Measurements from ENCODE around the gene SNX13. TPM values are rescaled to one million over a fixed set of nuclear protein-coding genes. Genes with fewer than 3 reads are reported as not detected.

SNX13 gene
- total and polyA plus RNA-seq, 3 experiments from 2014 or later: 9.2 to 26.3 (median 23.4) TPM

DNA sequence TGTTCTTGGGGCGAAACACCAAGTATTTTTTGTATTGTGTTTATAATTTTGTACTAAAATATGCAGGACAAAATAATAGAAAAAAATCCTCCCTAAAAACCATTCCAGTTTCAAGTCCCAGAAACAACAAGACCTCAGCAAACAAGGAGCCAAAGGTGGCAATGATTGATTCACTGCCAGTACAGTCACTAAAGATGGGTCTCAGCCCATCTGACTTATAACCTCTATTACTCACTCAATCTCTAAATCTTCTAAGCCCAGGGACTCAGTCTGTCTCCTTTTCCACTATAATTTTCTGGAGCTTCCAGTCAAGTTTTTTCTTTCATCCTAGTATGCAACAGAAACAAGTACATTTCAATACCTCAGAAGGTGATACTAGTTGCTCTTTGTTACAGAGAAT, 33.3 kb downstream of the SNX13 start:
- no peak overlapping the region for H3K4me3 ChIP-seq (ENCODE audit: low read length)
- no peaks in the 10 kb centered on the region for H3K27me3 Mint-ChIP-seq
- ChIA-PET POLR2A (no interaction called here), CTCF (no interaction called here)
- peak overlapping the region in 1 of 7 donors; percentile 36 for H3K4me3 Mint-ChIP-seq
- peaks cover 13% of the 10 kb centered on the region for H3K4me1 ChIP-seq (ENCODE audit: insufficient read depth, low read length)
- peaks cover 0 to 12% (median 3%) of the 10 kb centered on the region in 5 donors for H3K9me3 Mint-ChIP-seq
- H3K4me1 Mint-ChIP-seq: peaks cover 51 to 76% (median 64%) of the 10 kb centered on the region in 3 donors
- H3K27me3 ChIP-seq (ENCODE audit: insufficient read depth, low read length, poor library complexity, severe bottlenecking): no peaks in the 10 kb centered on the region
- no peaks in the 10 kb centered on the region for H3K9me3 ChIP-seq (ENCODE audit: low read length)
- H3K27ac Mint-ChIP-seq: peak overlapping the region in 5 of 8 donors; percentile 0 to 82 (median 44)
- H3K36me3 ChIP-seq (ENCODE audit: insufficient read depth, low read length): no peaks in the 10 kb centered on the region
- peaks cover 3 to 16% (median 11%) of the 10 kb centered on the region in 3 donors for H3K36me3 Mint-ChIP-seq
- H3K27ac ChIP-seq (ENCODE audit: low read depth, low read length): no peak overlapping the region
- DNase-seq: no peak

DNA sequence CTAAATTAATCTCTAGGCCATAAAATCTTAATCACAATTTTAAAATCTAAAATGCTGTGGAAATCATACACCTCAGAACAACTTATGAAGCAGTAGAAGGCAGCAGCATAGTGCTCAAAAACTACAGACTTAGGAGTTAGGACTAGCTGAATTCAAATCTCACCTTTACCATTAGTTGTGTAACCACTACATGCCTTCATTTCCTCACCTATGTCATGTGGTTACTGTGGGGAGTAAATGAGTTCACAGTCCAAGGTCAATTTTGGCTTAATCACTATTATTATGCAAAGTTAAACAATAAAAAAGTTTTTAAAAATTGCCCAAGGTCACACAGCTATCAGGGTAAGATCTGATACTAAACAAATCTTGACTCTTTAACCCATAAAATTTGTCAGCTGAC, 37.0 kb downstream of the SNX13 start:
- H3K27ac ChIP-seq (ENCODE audit: low read depth, low read length): no peak overlapping the region
- H3K9me3 ChIP-seq (ENCODE audit: low read length): no peaks in the 10 kb centered on the region
- ChIA-PET POLR2A (no interaction called here), CTCF (no interaction called here)
- peaks cover 13% of the 10 kb centered on the region for H3K4me1 ChIP-seq (ENCODE audit: insufficient read depth, low read length)
- H3K9me3 Mint-ChIP-seq: no peaks in the 10 kb centered on the region
- no peak for DNase-seq
- H3K4me1 Mint-ChIP-seq: peaks cover 46 to 79% (median 71%) of the 10 kb centered on the region in 3 donors
- H3K4me3 Mint-ChIP-seq: peak overlapping the region in 2 of 7 donors; percentile 21 to 26
- no peaks in the 10 kb centered on the region for H3K27me3 Mint-ChIP-seq
- no peaks in the 10 kb centered on the region for H3K36me3 Mint-ChIP-seq
- H3K27ac Mint-ChIP-seq: no peak overlapping the region
- H3K27me3 ChIP-seq (ENCODE audit: insufficient read depth, low read length, poor library complexity, severe bottlenecking): no peaks in the 10 kb centered on the region
- H3K4me3 ChIP-seq (ENCODE audit: low read length): no peak overlapping the region
- H3K36me3 ChIP-seq (ENCODE audit: insufficient read depth, low read length): no peaks in the 10 kb centered on the region

DNA sequence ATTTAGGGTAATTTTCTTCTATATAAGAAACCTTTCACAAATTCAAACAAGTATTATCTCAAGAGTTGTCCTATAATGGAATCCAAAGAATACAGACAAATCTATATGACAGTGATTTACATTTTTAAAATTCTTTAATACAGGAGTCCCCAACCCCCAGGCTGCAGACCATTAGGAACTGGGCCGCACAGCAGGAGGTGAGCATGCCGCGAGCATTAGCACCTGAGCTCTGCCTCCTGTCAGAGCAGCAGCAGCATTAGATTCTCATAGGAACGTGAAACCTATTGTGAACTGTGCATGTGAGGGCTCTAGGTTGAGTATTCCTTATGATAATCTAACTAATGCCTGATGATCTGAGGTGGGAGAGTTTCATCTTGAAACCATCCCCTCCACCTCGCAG, 37.7 kb downstream of the SNX13 start:
- CTCF ChIA-PET: no interaction called here
- POLR2A ChIA-PET: no interaction called here
- Histone ChIP-seq H3K27me3 (ENCODE audit: insufficient read depth, low read length, poor library complexity, severe bottlenecking) (no peaks in the 10 kb centered on the region), H3K36me3 (ENCODE audit: insufficient read depth, low read length) (no peaks in the 10 kb centered on the region), H3K9me3 (ENCODE audit: low read length) (no peaks in the 10 kb centered on the region), H3K4me1 (ENCODE audit: insufficient read depth, low read length) (peaks cover 13% of the 10 kb centered on the region), H3K4me3 (ENCODE audit: low read length) (no peak overlapping the region), H3K27ac (ENCODE audit: low read depth, low read length) (no peak overlapping the region)
- peaks cover 41 to 75% (median 71%) of the 10 kb centered on the region in 3 donors for H3K4me1 Mint-ChIP-seq
- no peak overlapping the region for H3K4me3 Mint-ChIP-seq
- no peaks in the 10 kb centered on the region for H3K27me3 Mint-ChIP-seq
- no peak for DNase-seq
- peaks cover 0 to 3% (median 0%) of the 10 kb centered on the region in 3 donors for H3K36me3 Mint-ChIP-seq
- no peak overlapping the region for H3K27ac Mint-ChIP-seq
- H3K9me3 Mint-ChIP-seq: no peaks in the 10 kb centered on the region

DNA sequence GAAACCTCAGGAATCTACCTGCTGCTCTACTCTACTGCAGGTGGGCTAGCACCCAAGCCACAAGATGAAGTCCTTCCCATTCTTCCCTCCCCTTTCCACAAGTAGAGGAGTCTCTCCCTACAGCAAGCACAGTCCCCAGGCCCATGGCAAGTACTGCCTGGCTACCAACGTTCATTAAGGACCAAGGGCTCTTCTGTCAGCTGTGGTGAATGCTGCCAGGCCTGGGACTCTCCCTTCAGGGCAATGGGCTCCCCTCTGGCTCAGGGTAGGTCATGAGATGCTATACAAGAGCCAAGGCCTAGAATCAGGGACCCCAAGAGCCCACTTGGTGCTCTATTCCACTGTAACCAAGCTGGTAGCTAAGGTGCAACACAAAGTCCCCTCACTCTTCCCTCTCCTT, 39.8 kb downstream of the SNX13 start:
- POLR2A ChIA-PET: no interaction called here
- no peaks in the 10 kb centered on the region for H3K36me3 ChIP-seq (ENCODE audit: insufficient read depth, low read length)
- Mint-ChIP-seq H3K27me3 (no peaks in the 10 kb centered on the region), H3K27ac (peak overlapping the region in 1 of 8 donors; percentile 50), H3K4me1 (peaks cover 28 to 60% (median 54%) of the 10 kb centered on the region in 3 donors), H3K9me3 (no peaks in the 10 kb centered on the region), H3K4me3 (no peak overlapping the region), H3K36me3 (peaks cover 0 to 14% (median 2%) of the 10 kb centered on the region in 3 donors)
- no peak overlapping the region for H3K27ac ChIP-seq (ENCODE audit: low read depth, low read length)
- CTCF ChIA-PET: no interaction called here
- H3K27me3 ChIP-seq (ENCODE audit: insufficient read depth, low read length, poor library complexity, severe bottlenecking): no peaks in the 10 kb centered on the region
- peaks cover 13% of the 10 kb centered on the region for H3K4me1 ChIP-seq (ENCODE audit: insufficient read depth, low read length)
- H3K9me3 ChIP-seq (ENCODE audit: low read length): no peaks in the 10 kb centered on the region
- DNase-seq: no peak
- no peak overlapping the region for H3K4me3 ChIP-seq (ENCODE audit: low read length)

DNA sequence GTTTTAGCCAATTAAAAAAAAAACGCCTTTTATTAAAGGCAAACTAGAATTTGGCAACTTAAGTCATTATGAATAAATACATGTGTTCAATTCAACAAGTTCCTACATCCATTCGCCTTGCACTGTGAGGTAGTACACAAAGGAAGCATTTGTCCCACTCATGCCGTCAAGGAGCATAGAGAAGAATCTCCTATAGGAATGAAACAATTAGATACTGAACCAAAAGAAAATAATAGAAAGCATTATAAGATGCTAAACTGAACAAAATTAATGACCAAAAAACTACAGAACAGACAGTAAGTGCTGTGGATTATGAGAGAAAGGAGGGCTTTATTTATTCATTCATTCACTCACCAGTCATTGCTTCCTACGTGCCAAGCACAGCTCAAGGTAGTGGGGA, 42.2 kb downstream of the SNX13 start:
- H3K27ac Mint-ChIP-seq: no peak overlapping the region
- no peaks in the 10 kb centered on the region for H3K27me3 Mint-ChIP-seq
- POLR2A ChIA-PET: no interaction called here
- no peaks in the 10 kb centered on the region for H3K27me3 ChIP-seq (ENCODE audit: insufficient read depth, low read length, poor library complexity, severe bottlenecking)
- H3K27ac ChIP-seq (ENCODE audit: low read depth, low read length): no peak overlapping the region
- H3K9me3 ChIP-seq (ENCODE audit: low read length): no peaks in the 10 kb centered on the region
- no peaks in the 10 kb centered on the region for H3K9me3 Mint-ChIP-seq
- CTCF ChIA-PET: no interaction called here
- peaks cover 4% of the 10 kb centered on the region for H3K4me1 ChIP-seq (ENCODE audit: insufficient read depth, low read length)
- peaks cover 12 to 36% (median 35%) of the 10 kb centered on the region in 3 donors for H3K4me1 Mint-ChIP-seq
- DNase-seq: no peak
- no peak overlapping the region for H3K4me3 Mint-ChIP-seq
- no peak overlapping the region for H3K4me3 ChIP-seq (ENCODE audit: low read length)
- H3K36me3 ChIP-seq (ENCODE audit: insufficient read depth, low read length): no peaks in the 10 kb centered on the region
- peaks cover 0 to 16% (median 2%) of the 10 kb centered on the region in 3 donors for H3K36me3 Mint-ChIP-seq

DNA sequence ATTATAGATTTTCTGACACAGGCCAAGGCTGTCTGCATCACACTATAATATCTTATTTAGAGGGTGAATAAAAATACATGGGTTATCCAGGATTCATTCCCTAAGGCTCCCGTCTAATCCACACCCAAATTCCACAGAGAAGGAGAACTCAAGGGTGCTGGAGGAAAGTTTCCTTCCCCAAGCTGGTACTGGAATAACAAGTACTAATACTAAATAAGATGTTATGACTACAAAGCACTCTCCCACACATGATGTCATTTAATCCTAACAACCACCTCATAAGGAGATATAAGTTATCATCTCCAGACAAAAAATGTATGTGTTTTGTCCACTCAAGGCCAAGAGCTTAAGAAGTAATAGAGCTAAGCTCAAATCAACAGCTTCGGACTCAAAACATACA, 53.0 kb downstream of the SNX13 start:
- Mint-ChIP-seq H3K9me3 (no peaks in the 10 kb centered on the region), H3K36me3 (peaks cover 12 to 76% (median 25%) of the 10 kb centered on the region in 3 donors), H3K4me3 (no peak overlapping the region), H3K27me3 (no peaks in the 10 kb centered on the region), H3K27ac (no peak overlapping the region), H3K4me1 (no peaks in the 10 kb centered on the region)
- Histone ChIP-seq H3K36me3 (ENCODE audit: insufficient read depth, low read length) (no peaks in the 10 kb centered on the region), H3K9me3 (ENCODE audit: low read length) (no peaks in the 10 kb centered on the region), H3K27me3 (ENCODE audit: insufficient read depth, low read length, poor library complexity, severe bottlenecking) (no peaks in the 10 kb centered on the region), H3K27ac (ENCODE audit: low read depth, low read length) (no peak overlapping the region), H3K4me3 (ENCODE audit: low read length) (no peak overlapping the region), H3K4me1 (ENCODE audit: insufficient read depth, low read length) (no peaks in the 10 kb centered on the region)
- no peak for DNase-seq
- ChIA-PET POLR2A (no interaction called here), CTCF (interaction anchor here (0.6 kb wide), 1 partner anchor 117 kb away, joined by 3 read pairs; no protein-coding TSS in a partner anchor)

DNA sequence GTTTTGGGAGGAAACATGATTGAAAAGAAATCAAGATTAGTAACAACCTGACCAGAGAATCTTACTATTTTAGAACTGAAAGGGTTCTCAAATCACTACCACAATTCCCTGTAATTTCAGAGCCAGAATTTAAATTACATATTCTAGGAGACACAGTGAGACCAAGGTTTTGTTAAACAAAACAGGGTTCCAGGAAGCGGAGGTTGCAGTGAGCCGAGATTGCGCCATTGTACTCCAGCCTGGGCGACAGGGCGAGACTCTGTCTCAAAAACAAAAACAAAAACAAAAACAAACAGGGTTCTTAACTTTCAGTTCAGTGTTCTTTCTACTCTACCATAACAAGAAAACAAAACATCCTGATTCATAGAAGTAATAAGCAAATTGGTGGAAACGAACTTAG, 57.6 kb downstream of the SNX13 start:
- Mint-ChIP-seq H3K9me3 (no peaks in the 10 kb centered on the region), H3K36me3 (peaks cover 14 to 68% (median 15%) of the 10 kb centered on the region in 3 donors), H3K4me1 (peaks cover 0 to 2% (median 0%) of the 10 kb centered on the region in 3 donors), H3K27me3 (no peaks in the 10 kb centered on the region), H3K27ac (no peak overlapping the region), H3K4me3 (no peak overlapping the region)
- Histone ChIP-seq H3K9me3 (ENCODE audit: low read length) (no peaks in the 10 kb centered on the region), H3K4me1 (ENCODE audit: insufficient read depth, low read length) (no peaks in the 10 kb centered on the region), H3K27ac (ENCODE audit: low read depth, low read length) (no peak overlapping the region), H3K36me3 (ENCODE audit: insufficient read depth, low read length) (no peaks in the 10 kb centered on the region), H3K27me3 (ENCODE audit: insufficient read depth, low read length, poor library complexity, severe bottlenecking) (no peaks in the 10 kb centered on the region), H3K4me3 (ENCODE audit: low read length) (no peak overlapping the region)
- no peak for DNase-seq
- POLR2A ChIA-PET: no interaction called here
- CTCF ChIA-PET: no interaction called here

DNA sequence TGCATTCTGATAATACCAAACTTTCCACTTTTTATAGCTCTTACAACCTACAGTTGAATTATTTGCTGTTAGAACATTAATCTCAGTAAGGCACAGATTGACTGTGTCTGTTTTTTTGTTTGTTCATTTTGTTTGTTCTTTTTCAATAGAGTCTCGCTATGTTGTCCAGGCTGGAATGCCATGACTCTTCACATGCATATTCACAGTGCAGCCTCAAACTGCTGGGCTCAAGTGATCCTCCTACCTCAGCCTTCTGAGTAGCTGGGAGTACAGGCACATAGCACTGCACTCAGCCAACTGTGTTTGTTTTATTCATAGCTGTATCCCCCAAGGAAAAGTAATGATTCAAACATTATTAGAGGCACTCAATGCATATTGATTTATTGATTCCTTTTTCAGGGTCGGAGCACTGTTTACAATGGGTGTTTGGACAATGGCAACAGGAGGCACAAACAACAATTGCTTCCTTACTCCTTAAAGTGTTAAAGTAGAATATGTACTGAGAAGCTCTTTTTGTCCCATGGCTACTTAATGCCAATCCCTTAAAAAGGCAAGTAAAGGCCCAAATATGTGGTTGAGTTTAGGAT, 61.1 kb downstream of the SNX13 start:
- no peaks in the 10 kb centered on the region for H3K27me3 ChIP-seq (ENCODE audit: insufficient read depth, low read length, poor library complexity, severe bottlenecking)
- H3K4me3 Mint-ChIP-seq: no peak overlapping the region
- H3K27ac Mint-ChIP-seq: peak overlapping the region in 1 of 8 donors; percentile 4

More for the DNA sequence above, 61.1 kb downstream of the SNX13 start:
- Histone ChIP-seq H3K4me1 (ENCODE audit: insufficient read depth, low read length) (no peaks in the 10 kb centered on the region), H3K27ac (ENCODE audit: low read depth, low read length) (no peak overlapping the region), H3K4me3 (ENCODE audit: low read length) (no peak overlapping the region), H3K36me3 (ENCODE audit: insufficient read depth, low read length) (peaks cover 5% of the 10 kb centered on the region), H3K9me3 (ENCODE audit: low read length) (no peaks in the 10 kb centered on the region)
- peaks cover 0 to 2% (median 0%) of the 10 kb centered on the region in 3 donors for H3K4me1 Mint-ChIP-seq
- no peak for DNase-seq
- ChIA-PET POLR2A (no interaction called here), CTCF (no interaction called here)
- peaks cover 1 to 51% (median 21%) of the 10 kb centered on the region in 3 donors for H3K36me3 Mint-ChIP-seq
- no peaks in the 10 kb centered on the region for H3K9me3 Mint-ChIP-seq
- no peaks in the 10 kb centered on the region for H3K27me3 Mint-ChIP-seq

All from CD8-positive, alpha-beta memory T cell (primary cell).